GM19239 (cell line): ENCODE results near the gene ZIC4.

Experiments used
- DNase-seq: peaks from one replicate; pipeline ENCODE4 v3.0.0; 2011; ENCODE audit warnings: low spot score; ENCODE audit not compliant: insufficient read length
- FAIRE-seq: peaks from 2 replicates; lab custom pipeline; 2011; peaks lifted over from hg19 to GRCh38; lab: Jason Lieb, UNC

Gene ZIC4

GRCh38 chr3:147418808-147419701 lies 12.7 kb upstream of the ZIC4 start:
- FAIRE-seq (no peak), DNase-seq (no peak)

- FAIRE-seq (no peak), DNase-seq (no peak)
These were observed 12.0 kb upstream of the ZIC4 start for GRCh38 chr3:147418371-147418781.

GRCh38 chr3:147417551-147418295 lies 11.4 kb upstream of the ZIC4 start:
- DNase-seq (no peak), FAIRE-seq (no peak)

- no peak for DNase-seq
- FAIRE-seq, result no peak
These were observed 10.6 kb upstream of the ZIC4 start for GRCh38 chr3:147416931-147417330.

GRCh38 chr3:147415874-147416273 lies 9.5 kb upstream of the ZIC4 start:
- no peak for FAIRE-seq

GRCh38 chr3:147415286-147415685 lies 8.9 kb upstream of the ZIC4 start:
- no peak for DNase-seq
- FAIRE-seq, result no peak

More at GRCh38 chr3:147415874-147416273, 9.5 kb upstream of the ZIC4 start:
- DNase-seq, result no peak

GRCh38 chr3:147414390-147415138 lies 8.2 kb upstream of the ZIC4 start:
- DNase-seq (no peak), FAIRE-seq (no peak)

- no peak for FAIRE-seq
- no peak for DNase-seq
These were observed 7.5 kb upstream of the ZIC4 start for GRCh38 chr3:147413686-147414389.

GRCh38 chr3:147412917-147413685 lies 6.8 kb upstream of the ZIC4 start:
- no peak for FAIRE-seq
- DNase-seq, result no peak

- FAIRE-seq (no peak), DNase-seq (no peak)
These were observed 6.0 kb upstream of the ZIC4 start for GRCh38 chr3:147412261-147412916.

GRCh38 chr3:147411815-147412241 lies 5.5 kb upstream of the ZIC4 start:
- FAIRE-seq (no peak), DNase-seq (no peak)

GRCh38 chr3:147411238-147411814 lies 5.0 kb upstream of the ZIC4 start:
- no peak for DNase-seq
- no peak for FAIRE-seq

GRCh38 chr3:147410526-147411237 lies 4.3 kb upstream of the ZIC4 start:
- FAIRE-seq (no peak), DNase-seq (no peak)

- DNase-seq, result no peak
- no peak for FAIRE-seq
These were observed 3.8 kb upstream of the ZIC4 start for GRCh38 chr3:147410116-147410525.

GRCh38 chr3:147409143-147410115 lies 3.1 kb upstream of the ZIC4 start, which contains the start of gene ZIC1:
Gene ZIC1, plus strand, starts transcription at chr3:147409365. Its CDS starts 748 bp downstream, at chr3:147410113.
- FAIRE-seq (no peak), DNase-seq (no peak)
